T-helper 1 cell (primary cell): Measurements from ENCODE around the gene AGGF1.
A peak's percentile ranks its signal among the peaks of the same experiment; 100 is the strongest.
"Not testable (repeated sequence)": the region's sequence is repeated elsewhere in the genome, so short reads cannot be mapped to it uniquely, and the experiment has no call there.

Experiments
- DNase-seq, 5 donors: peaks; one replicate each; pipeline ENCODE4 v3.0.0-alpha.2; 2012 to 2020

Gene AGGF1

DNA sequence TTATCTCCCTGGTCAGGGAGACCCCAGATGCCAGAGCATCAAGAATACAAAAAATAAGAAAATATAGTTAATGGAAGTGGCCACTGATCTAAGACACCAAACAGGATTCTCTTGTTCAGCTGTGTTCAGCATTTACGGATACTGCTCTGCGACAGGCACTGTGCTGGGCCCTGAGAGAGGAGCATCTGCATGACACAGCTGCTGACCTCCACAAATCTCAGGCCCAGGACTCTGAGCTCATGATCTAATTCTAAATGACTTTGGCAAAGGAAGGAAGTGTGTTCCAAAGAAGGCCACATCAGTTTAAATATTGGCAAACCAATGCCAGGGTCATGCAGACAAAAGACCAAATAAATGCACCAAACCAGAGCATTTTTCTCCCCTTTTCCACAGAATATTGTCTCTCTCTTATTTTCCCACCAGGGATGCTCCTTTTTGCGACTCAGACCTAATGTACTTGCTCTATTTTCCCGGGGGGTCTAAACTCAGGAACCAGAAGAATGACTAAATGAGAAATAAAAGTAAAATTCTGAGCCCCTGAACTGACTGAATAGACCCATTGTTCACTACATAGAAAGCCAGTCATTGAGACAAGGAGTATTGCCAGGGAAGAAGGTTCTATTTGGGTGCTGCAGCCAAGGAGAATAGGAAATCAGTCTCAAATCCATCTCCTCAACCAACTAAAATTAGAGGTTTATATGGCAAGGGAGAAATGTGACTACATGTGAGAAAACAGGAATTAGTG is 1.4 kb upstream of the AGGF1 start:
- DNase-seq = no peak

DNA sequence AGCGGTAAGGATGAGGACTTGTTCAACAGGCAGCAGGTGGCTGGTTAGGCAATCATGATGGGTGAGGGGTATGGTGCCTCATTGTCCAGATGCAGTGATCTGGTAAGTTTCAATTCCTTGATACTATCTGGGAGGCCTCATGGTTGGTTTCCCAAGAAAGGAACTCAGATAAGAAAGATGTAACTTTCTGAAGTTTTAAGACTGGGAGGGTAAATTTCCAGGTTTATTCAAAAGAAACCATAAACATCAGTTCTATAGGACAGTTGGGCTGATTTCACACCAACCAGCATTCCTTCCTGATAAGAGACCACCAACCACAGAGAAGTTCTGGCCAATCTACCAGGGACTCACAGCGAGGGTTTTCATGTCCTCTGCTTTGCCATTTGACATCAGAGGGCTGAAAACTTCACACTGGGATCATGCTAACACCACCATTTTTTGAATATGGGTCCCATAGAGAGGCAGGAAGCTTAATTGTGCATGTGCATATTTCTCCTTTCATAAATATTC is 773 bp upstream of the AGGF1 start:
- no peak for DNase-seq

DNA sequence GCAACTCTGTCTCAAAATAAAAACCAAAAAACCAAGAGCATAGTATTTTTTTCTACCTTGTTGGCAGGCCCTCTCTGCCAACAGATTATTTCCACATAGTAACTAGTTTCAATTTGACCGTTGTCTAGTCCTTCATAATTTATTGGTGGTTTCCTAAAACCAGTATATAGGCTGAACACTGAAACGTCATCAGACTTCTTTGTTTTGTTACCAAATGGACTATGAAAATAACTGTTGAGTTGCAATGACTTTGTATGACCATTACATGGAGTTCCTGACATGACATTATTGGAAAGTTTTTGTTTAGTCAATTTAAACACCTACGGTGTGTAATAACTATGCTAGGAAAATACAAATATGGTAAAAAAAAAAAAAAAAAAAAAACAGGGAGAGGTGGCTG is 1.7 kb downstream of the AGGF1 start:
- peak in 1 of 5 donors; percentile 11 for DNase-seq

DNA sequence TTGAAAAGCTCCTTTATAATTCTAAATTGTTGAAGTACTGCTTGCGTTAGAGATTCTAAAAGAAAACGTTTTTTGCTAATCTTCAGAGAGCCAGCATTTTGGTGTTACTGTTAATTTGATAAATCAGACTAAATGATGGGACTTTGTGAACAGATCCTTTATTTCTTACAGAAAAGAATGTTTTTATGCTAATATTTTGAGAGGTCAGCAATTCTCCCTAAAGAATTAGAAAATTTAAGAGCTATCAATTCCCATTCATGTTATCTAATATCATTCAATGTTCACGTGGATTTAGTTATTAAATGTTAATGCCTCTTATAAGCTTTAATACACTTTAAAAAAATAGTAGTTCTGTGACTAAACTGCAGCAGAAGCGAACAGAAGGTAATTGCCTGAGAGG is 2.4 kb downstream of the AGGF1 start:
- DNase-seq = no peak

DNA sequence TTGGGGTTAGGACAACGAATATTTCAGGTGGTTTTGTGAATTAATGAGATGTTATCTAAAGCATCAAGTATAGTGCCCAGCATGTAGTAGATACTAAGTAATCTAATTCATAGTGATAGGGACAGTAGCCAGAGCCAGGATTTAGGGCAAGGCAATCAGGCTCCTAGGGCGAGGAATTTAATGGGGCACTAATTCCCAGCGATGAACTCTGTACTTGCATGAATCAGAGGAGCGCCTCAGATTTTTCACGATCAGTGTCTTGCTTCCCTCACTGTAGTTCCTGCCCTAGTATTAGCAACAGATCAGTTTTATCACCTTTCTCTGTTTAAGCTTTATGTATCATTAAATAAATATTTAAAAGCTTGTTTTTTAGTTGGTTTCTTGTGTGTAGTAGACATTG is 3.1 kb downstream of the AGGF1 start:
- no peak for DNase-seq

DNA sequence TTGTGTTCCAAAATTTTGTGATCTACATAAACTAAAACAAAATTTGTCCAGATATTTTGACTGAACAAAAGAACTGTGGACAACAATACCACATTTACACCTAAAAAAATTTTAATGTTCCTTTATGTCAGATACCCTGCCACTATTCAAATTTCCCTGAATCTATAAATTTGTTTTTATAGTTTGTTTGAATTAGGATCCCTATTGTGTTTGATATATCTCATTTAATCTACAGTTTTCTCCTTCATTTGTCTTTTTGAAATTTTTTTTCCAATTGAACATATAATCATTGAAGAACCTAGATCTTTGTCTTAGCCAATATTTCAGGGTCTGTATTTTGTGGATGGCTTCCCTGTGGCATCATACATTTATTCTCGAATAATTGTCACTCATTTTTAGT is 5.7 kb downstream of the AGGF1 start:
- no peak for DNase-seq

DNA sequence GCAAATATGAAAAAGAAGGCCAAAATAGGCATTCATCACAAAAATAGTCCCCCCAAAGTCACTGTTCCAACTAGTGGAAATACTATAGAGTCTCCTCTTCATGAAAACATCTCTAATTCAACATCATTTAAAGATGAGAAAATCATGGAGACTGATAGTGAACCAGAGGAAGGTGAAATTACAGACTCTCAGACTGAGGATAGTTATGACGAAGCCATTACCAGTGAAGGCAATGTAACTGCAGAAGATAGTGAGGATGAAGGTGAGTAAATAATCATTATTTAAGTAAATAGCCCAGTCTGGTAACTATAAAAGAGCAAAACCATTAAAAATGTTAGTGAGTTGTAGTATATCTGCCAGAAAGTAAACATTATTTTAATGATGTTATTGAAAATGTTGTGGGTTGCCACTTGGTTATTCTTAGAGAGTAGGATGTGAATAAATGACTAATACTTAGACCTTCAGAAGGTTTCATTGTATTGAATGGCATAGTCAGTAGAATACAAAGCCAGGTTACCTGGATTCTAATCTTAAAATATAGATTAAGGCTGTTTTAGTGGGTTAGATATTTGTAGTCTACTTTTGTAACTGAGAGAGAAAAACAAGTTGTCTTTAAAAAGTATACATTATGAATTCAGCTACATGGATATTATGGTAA is 16.3 kb downstream of the AGGF1 start:
- no peak for DNase-seq

DNA sequence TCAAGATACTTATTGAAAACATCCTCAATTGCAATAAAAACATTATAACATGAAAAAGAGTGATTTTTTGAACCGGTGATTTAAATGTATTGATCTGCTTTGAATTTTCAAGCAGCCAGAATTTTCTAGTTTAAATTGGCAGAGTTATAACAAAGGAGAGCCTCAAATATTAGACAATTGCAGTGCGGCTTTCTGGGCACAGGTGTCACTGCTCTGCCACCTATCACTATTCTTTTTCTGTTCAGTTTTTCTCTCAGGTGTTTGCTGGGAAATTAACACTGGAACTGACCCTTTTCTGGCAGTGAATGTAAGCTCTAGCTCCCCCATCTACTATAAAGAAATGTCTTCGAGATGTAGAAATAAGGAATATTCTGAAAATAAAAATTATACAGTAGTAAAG is 33.8 kb downstream of the AGGF1 start:
- no peak for DNase-seq

DNA sequence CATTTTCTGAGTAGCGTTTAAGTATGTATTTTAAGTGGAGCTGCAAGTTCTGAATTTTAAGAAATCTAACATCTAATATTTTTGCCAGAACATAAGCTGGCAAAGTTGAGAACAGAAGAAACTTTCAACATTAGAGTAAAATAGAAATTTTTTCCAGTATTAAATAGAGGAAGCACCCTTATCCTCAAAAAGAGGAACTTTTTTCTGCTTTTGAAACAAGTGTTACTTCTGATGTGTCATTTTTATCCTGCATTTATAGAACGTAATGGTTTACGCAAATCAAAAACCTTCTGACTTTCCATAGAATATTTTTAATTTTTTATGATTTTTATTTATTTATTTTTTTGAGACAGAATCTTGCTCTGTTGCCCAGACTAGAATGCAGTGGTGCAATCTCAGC is 35.1 kb downstream of the AGGF1 start:
- no peak for DNase-seq

DNA sequence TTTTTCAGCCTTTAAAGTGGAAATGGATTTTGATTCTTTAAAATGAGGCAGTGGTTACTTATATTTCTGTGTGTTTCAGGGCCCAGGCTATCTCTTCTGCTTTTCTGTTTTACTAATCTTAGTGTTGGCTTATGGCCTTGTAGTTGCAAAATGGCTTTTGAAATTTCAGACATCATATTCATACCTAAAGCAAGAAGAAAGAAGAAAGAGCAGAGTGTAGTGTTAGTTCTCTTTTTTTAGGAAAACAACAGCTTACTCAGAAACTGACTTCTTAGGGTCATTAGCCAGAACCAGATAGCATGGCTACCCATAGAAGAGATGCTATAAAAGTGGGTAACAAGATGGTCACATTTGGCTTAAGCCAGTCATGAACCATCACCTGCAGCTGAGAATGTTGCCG is 36.0 kb downstream of the AGGF1 start:
- no peak for DNase-seq

DNA sequence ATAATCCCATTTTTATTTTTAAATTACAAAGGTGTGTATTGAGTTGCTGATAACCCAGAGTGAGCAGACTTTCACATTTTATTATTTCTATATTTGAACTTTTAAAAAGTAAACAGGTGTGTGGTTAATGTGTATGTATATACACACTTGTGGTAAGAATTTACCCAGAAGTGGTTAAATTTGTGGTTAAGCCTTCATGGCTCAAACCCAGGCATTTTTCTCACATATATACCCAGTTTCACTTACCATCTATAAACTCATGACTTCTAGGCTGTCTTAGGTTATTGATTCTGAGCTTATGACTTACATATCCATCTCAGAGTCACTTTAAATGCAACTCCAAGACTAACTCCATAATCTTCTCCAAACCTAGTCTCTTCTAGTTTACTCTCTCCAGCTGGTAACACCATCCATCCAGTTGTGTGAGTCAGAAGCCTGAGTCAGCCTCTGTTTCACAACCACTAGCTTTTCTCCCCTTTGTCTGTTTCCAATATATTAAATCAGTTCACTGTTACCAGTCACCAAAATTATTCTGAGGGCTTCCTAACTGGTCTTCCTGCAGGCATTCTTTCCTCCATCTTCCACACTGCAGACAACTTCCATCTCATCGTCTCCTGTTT is 36.7 kb downstream of the AGGF1 start:
- DNase-seq = no peak

DNA sequence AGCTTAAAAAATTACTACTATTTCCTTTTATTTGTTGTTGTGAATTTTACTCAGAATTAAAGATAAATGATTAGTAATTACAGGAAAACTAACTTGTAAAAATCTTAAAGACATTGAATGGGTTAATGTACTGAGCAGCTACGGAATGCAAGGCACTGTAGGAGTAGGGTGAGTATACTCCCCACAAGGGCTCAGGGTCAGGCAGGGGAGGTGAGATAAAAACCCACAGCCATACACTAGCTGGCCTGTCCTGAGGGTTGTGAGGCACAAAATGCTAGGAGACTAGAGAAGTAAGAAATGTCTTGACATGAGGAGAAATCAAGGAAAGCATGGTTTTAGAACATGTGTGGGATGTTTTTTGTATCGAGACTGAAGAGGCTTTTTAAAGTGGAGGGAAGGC is 43.5 kb downstream of the AGGF1 start:
- no peak for DNase-seq

DNA sequence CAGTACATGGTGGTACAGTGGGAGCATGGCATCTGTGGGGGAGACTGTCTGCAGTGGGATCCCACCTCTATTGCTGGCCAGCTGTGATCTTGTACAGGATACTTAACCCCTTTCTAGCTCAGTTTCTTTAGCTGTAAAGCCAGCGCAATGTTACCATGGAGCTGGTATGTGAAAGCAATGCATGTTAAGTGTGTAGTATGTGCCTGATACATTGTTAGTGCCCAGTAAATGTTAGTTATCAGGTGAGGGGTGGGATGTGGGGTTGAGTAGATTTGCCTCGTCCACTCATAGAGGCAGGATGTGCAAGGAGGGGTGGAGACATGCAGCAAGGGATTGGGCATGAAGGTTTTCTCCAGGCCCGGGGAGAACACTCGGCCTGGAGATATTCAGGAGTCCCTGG is 44.5 kb downstream of the AGGF1 start:
- DNase-seq = no peak

DNA sequence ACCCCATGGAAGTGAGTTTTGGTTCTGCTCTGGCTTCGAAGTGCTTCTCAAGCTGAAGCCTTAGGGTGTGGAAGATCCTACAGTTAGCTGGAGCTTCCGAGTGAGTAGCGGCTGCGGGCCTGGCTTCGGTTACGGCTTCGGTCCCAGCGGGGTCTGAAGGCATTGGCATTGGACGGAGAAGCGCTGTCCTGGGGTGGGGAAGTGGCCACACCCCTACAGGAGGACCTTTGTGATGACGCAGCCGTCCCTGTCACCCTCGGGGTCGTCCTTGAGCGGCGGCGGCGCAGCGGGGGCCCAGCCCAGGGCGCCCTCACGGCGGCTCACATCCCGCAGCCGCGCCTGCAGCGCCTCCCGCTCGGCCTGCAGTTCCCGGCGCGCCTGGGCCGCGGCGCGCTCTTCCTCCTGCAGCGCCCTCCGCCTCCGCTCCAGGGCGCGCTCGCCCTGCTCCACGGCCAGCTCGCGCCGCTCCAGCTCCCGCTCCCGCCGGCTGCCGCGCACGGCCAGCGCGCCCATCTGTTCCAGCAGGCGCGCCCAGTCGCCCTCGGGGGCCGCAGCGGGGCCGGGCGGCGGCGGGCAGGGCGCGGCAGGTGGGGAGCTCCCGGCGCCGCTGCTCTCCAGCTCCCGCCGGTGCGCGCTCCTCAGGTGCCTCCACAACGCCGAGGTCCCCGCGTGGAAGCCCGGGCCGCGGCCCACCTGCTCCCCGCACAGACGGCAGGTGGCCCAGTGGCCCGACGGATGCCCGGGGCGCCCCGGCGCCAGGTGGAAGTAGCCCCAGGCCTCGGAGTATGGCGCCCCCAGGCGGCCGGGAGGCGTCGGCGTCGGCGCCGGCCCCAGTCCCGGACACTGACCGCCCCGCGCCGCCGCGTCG is 47.0 kb downstream of the AGGF1 start:
- peak; percentile 12 to 53 (median 26) for DNase-seq

DNA sequence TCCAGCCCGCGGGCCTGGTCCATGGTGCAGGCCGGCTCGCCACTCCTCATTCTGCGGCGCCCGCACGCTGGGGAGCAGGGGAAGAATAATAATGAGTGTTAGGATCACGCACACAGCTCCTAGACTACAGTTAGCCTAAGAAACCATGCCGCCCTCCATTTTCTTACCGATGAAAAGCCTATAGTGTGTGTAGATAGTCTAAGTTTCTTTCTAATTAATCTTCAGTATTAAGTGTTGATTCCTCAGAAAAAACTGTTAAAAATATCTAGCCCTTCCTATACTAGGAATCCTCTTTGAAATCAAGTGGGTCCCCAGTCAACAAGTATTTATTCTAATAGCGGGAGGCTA is 47.6 kb downstream of the AGGF1 start:
- DNase-seq = no peak

DNA sequence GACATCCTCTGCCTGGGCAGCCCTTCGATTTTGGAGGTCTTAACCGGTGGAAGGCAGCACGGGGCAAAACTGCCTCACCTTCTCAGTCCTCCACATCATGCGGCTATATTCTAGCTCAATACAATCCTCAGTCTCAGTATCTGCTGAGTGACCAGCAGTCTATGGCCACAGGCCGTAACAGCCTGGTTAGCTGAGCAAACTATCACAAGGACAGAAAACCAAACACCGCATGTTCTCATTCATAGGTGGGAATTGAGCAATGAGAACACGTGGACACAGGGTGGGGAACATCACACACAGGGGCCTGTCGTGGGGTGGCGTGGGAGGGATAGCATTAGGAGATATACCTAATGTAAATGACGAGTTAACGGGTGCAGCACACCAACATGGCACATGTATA is 50.3 kb downstream of the AGGF1 start:
- DNase-seq = not testable (repeated sequence)

DNA sequence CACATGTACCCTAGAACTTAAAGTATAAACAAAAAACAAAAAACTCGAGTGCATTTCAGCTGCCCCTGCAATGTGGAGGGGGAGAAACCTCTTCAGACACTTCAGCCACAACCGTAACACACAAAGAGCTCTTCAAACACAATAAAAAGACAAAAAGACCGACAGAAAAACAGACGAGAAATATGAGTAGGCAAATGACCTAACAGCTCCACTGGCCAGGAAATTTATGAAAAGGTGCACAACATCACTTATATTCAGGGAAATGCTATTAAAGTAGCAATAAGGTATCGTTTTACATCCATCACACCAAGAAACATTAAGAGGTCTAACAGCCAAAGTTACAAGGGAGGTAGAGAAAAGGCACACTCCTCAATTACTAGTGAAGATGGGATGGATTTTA is 50.7 kb downstream of the AGGF1 start:
- DNase-seq = no peak

DNA sequence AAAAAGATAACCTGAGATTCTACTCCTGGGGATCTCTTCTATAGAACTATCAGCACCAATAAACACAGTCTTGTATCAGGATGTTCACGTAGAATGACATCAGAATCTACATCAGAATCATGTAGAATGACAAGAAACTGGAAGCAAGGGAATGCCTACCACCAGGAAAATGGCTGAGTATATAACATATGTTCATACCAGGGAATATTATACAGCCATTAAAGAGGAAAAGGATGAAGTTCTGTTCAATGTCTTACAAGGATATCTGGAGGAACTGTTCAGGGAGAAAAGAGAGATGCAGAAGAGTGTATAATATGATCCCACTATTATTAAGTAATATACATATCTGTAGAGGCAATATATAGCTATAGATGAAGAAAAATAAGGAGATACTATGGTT is 52.1 kb downstream of the AGGF1 start:
- no peak for DNase-seq

DNA sequence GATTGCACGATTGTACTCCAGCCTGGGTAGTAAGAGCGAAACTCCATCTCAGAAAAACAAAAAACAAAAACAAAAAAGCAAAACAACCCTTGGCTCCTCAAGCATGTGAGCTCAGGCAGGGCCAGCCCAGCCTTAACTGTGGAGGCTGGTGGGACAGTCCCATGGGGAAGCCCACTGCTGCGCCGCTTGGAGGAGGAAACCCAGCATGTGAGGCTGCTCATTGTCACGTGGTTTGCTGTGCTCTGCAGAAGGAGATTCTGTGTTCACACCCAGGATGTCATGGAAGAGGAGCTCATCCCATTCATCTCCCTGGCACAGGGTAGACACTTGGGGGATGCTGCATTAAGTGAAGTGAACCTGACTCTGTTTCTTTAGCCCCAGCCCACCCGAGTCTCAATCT is 52.9 kb downstream of the AGGF1 start:
- DNase-seq = no peak

DNA sequence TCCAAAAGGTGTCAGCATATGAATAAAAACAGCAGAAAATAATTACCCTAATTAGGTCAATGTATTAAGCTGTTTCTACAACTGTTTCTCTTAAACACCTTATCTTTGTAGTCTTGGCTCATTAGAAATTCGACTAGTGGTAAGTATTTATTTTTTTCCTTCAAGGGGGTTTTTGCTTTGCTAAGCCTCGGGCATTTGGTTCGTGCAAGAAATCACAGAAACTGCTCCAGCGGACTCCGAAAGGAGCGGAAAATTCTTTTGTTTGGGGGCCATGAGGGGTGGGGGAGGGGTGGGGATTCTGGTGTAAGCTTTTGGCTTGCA is 56.1 kb downstream of the AGGF1 start:
- DNase-seq = no peak

DNA sequence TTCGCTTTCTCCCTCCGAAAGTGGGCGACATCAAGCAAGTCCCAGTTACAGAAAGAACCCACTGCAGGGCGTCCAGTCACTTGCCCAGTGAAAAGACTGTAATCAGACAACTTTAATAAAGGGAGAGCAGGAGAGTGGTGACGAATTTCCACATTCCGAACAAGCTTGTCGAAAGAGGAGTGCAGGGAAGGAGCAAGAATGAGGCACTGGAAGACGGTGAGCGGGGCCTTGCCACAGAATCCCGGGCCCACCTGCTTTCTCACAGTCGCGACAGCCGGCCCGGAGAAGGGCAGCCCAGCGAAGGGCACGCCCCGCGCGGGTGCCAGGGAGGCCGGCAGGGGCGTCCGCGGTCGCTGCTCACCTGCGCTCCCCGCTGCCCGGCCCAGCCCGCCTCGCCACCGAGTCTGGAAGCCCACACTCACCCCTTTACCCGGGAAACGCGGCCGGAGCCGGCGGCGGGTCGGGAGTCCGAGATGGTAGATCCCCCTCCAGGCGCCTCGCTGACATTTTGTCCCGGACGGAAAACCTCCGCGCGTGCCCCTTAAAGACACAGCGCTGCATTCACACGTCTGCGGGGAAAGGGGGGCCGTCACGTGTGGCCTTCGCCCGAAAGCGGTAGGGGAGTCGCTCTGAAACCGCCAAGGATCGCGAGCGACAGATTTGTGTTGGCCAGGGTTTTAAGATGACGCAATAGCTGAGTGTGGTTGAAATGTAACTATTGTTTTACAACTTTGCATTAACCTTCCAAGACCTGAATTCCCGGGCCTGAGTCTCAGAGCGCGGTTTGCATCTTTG is 56.7 kb downstream of the AGGF1 start, which contains the start of gene ZBED3:
TSS of gene ZBED3 (minus strand) at position 597 of the 795 bp plus-strand sequence. CDS start 9,407 bp downstream, outside the sequence.
- DNase-seq = peak; percentile 9 to 65 (median 30)
